OCI-LY1 (cell line): Measurements from ENCODE around the gene ZDHHC16.

Source experiments
- H2AFZ ChIP-seq: fragments of 200-600 bp; sonication (generic), shearing (Covaris generic); 2 replicates; pipeline ENCODE4 v1.6.0; 2014; ENCODE audit warnings: antibody characterized with exemption, mild to moderate bottlenecking, low read length
- H3F3A ChIP-seq: fragments of 200-600 bp; sonication (generic), shearing (Covaris generic); 2 replicates; pipeline ENCODE4 v1.6.0; 2014; ENCODE audit warnings: mild to moderate bottlenecking, antibody characterized with exemption, low read length, moderate library complexity; ENCODE audit not compliant: insufficient read depth
- H3K27ac ChIP-seq: fragments of 200-600 bp; sonication (generic); 2 replicates; pipeline ENCODE4 v1.5.1; 2014; ENCODE audit warnings: low read length, mixed run types, mild to moderate bottlenecking, low read depth; ENCODE audit not compliant: poor library complexity, severe bottlenecking
- H3K27me3 ChIP-seq: fragments of 200-600 bp; sonication (generic); 2 replicates; pipeline ENCODE4 v1.6.0; 2014; ENCODE audit warnings: antibody characterized with exemption, mild to moderate bottlenecking, low read length, moderate library complexity; ENCODE audit not compliant: insufficient read depth
- H3K36me3 ChIP-seq: fragments of 200-600 bp; sonication (generic); 2 replicates; pipeline ENCODE4 v1.6.1; 2014; ENCODE audit warnings: mild to moderate bottlenecking, antibody characterized with exemption, low read length, moderate library complexity, mixed read lengths; ENCODE audit not compliant: insufficient read depth
- H3K4me1 ChIP-seq: fragments of 200-600 bp; sonication (generic); 2 replicates; pipeline ENCODE4 v1.5.1; 2014; ENCODE audit warnings: mild to moderate bottlenecking, low read length, moderate library complexity; ENCODE audit not compliant: insufficient read depth, severe bottlenecking
- H3K4me2 ChIP-seq: fragments of 200-600 bp; sonication (generic), shearing (Covaris generic); 2 replicates; pipeline ENCODE4 v1.6.1; 2014; ENCODE audit warnings: low read length
- H3K4me3 ChIP-seq: fragments of 200-600 bp; sonication (generic); 2 replicates; pipeline ENCODE4 v1.5.1; 2014; ENCODE audit warnings: low read length, low read depth, mild to moderate bottlenecking, mixed read lengths; ENCODE audit not compliant: poor library complexity, severe bottlenecking
- H3K79me2 ChIP-seq: fragments of 200-600 bp; shearing (Covaris generic); 2 replicates; pipeline ENCODE4 v1.6.1; 2016; ENCODE audit warnings: mixed run types, low read length, mixed read lengths; ENCODE audit not compliant: insufficient read depth
- H3K9ac ChIP-seq: fragments of 200-600 bp; sonication (generic), shearing (Covaris generic); 2 replicates; pipeline ENCODE4 v1.6.1; 2014; ENCODE audit warnings: mild to moderate bottlenecking, low read length, mixed read lengths
- H3K9me2 ChIP-seq: fragments of 200-600 bp; sonication (generic), shearing (Covaris generic); 2 replicates; pipeline ENCODE4 v1.6.1; 2014; ENCODE audit warnings: low read depth, mild to moderate bottlenecking, low read length, mixed read lengths
- H3K9me3 ChIP-seq: fragments of 200-600 bp; shearing (Covaris generic); 2 replicates; pipeline ENCODE4 v1.6.1; 2014; ENCODE audit warnings: low read length, mixed read lengths
- H4K20me1 ChIP-seq: fragments of 200-600 bp; sonication (generic), shearing (Covaris generic); 2 replicates; pipeline ENCODE4 v1.6.0; 2016; ENCODE audit warnings: mild to moderate bottlenecking, low read length; ENCODE audit not compliant: insufficient read depth
- EZH2 ChIP-seq: fragments of 200-600 bp; sonication (generic), shearing (Covaris generic); IDR thresholded peaks from 2 replicates; pipeline ENCODE4 v1.8.0; 2017; ENCODE audit warnings: borderline replicate concordance, mixed run types, mild to moderate bottlenecking, antibody characterized with exemption, low read length, moderate library complexity, mixed read lengths
- TF ChIP-seq, protein P1 (sequence below): fragments of 200-600 bp; sonication (generic), shearing (Covaris generic); IDR thresholded peaks from 2 replicates; pipeline ENCODE4 v1.5.1; 2017; ENCODE audit warnings: mild to moderate bottlenecking, antibody characterized with exemption, low read length, moderate library complexity, mixed read lengths

Gene ZDHHC16

DNA sequence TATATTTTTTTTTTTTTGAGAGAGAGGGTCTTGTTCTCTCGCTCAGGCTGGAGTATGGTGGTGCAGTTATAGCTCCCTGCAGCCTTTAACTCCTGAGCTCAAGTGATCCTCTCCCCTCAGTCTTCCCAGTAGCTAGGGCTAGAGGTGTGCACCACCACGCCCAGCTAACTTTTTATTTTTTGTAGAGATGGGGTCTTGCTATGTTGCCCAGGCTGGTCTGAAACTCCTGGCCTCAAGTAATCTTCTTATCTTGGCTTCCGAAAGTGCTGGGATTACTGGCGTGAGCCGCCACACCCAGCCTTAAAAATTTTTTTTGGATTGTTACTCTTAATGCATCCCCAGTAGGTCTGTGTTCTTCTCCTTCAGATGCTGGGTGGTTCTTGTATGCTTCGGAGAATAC, 56.9 kb downstream of the ZDHHC16 start:
- Histone ChIP-seq H3K4me3 (no peak overlapping the region), H3K9me2 (no peaks in the 10 kb centered on the region), H3K36me3 (no peaks in the 10 kb centered on the region), H2AFZ (no peak overlapping the region), H3K9me3 (no peaks in the 10 kb centered on the region), H4K20me1 (no peaks in the 10 kb centered on the region), H3K9ac (no peak overlapping the region), H3K27ac (no peak overlapping the region), H3K27me3 (no peaks in the 10 kb centered on the region), H3K4me1 (peaks cover 7% of the 10 kb centered on the region), H3K4me2 (no peak overlapping the region), H3K79me2 (no peaks in the 10 kb centered on the region), H3F3A (no peaks in the 10 kb centered on the region)
- TF ChIP-seq EZH2 = no peak
- TF ChIP-seq, protein P1, sequence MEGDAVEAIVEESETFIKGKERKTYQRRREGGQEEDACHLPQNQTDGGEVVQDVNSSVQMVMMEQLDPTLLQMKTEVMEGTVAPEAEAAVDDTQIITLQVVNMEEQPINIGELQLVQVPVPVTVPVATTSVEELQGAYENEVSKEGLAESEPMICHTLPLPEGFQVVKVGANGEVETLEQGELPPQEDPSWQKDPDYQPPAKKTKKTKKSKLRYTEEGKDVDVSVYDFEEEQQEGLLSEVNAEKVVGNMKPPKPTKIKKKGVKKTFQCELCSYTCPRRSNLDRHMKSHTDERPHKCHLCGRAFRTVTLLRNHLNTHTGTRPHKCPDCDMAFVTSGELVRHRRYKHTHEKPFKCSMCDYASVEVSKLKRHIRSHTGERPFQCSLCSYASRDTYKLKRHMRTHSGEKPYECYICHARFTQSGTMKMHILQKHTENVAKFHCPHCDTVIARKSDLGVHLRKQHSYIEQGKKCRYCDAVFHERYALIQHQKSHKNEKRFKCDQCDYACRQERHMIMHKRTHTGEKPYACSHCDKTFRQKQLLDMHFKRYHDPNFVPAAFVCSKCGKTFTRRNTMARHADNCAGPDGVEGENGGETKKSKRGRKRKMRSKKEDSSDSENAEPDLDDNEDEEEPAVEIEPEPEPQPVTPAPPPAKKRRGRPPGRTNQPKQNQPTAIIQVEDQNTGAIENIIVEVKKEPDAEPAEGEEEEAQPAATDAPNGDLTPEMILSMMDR = no peak

- no peaks in the 10 kb centered on the region for H3K79me2 ChIP-seq
Observed at GRCh38 chr10:97503406-97503805, 57.4 kb downstream of the ZDHHC16 start.

DNA sequence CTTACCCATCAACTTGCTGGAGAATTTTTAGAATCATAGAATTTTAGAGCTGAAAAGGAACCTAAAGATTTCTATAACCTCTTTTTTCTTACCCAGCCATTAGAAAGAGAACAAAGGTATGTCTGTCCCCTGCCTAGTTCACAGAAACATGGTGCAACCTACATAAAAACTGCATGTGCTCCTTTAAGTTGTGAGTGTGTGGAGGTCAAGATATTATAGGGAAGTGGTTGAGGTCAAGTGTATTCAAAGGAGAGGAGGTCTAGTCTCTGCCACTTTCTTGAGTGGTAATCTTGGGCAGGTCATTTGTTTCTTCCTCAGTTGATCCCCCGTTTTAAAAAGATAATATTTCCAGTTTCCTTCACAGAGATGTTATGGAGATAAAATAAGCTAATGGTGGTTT, 59.2 kb downstream of the ZDHHC16 start:
- TF ChIP-seq, protein P1 = no peak
- no peak for TF ChIP-seq EZH2
- Histone ChIP-seq H3F3A (no peaks in the 10 kb centered on the region), H3K27ac (no peak overlapping the region), H3K9ac (no peak overlapping the region), H3K9me3 (no peaks in the 10 kb centered on the region), H3K27me3 (no peaks in the 10 kb centered on the region), H3K9me2 (no peaks in the 10 kb centered on the region), H2AFZ (no peak overlapping the region), H3K79me2 (no peaks in the 10 kb centered on the region), H3K4me1 (no peaks in the 10 kb centered on the region), H3K4me2 (no peak overlapping the region), H3K4me3 (no peak overlapping the region), H4K20me1 (no peaks in the 10 kb centered on the region), H3K36me3 (no peaks in the 10 kb centered on the region)

More at GRCh38 chr10:97503406-97503805, 57.4 kb downstream of the ZDHHC16 start:
- Histone ChIP-seq H3K9me3 (no peaks in the 10 kb centered on the region), H3K27me3 (no peaks in the 10 kb centered on the region), H2AFZ (no peak overlapping the region), H3K9me2 (no peaks in the 10 kb centered on the region), H4K20me1 (no peaks in the 10 kb centered on the region), H3K4me2 (no peak overlapping the region), H3K27ac (no peak overlapping the region), H3F3A (no peaks in the 10 kb centered on the region), H3K36me3 (no peaks in the 10 kb centered on the region), H3K4me1 (peaks cover 7% of the 10 kb centered on the region), H3K4me3 (no peak overlapping the region), H3K9ac (no peak overlapping the region)
- TF ChIP-seq, protein P1 = no peak
- no peak for TF ChIP-seq EZH2
